ENCODE measurements around the gene PPP1R16B. TPM values are rescaled to one million over a fixed set of nuclear protein-coding genes. Genes with fewer than 3 reads are reported as not detected.

Gene PPP1R16B
- total RNA-seq, 1 donor from 2014 or later = 5.3 TPM

GRCh38 chr20:38897267-38897666, 91.8 kb downstream of the PPP1R16B start:
- peaks cover 3% of the 10 kb centered on the region for H3K27me3 Mint-ChIP-seq (ENCODE audit: unreplicated experiment)

GRCh38 chr20:38900606-38901005, 95.1 kb downstream of the PPP1R16B start:
- peak overlapping the region; percentile 17 for H3K27ac Mint-ChIP-seq (ENCODE audit: unreplicated experiment)
- H3K4me1 Mint-ChIP-seq (ENCODE audit: low read depth, unreplicated experiment) = peaks cover 13% of the 10 kb centered on the region
- peaks cover 6% of the 10 kb centered on the region for H3K36me3 Mint-ChIP-seq (ENCODE audit: unreplicated experiment)

More at GRCh38 chr20:38897267-38897666, 91.8 kb downstream of the PPP1R16B start:
- Mint-ChIP-seq H3K4me3 (ENCODE audit: unreplicated experiment) (no peak overlapping the region), H3K27ac (ENCODE audit: unreplicated experiment) (no peak overlapping the region), H3K36me3 (ENCODE audit: unreplicated experiment) (no peaks in the 10 kb centered on the region), H3K4me1 (ENCODE audit: low read depth, unreplicated experiment) (peaks cover 26% of the 10 kb centered on the region), H3K9me3 (ENCODE audit: unreplicated experiment) (peaks cover 10% of the 10 kb centered on the region)
- DNase-seq = no peak
- no peak for TF ChIP-seq CTCF (IDR thresholded peaks at IDR 0.05; ENCODE audit: partially characterized antibody, unreplicated experiment)

GRCh38 chr20:38902601-38903000, 97.1 kb downstream of the PPP1R16B start:
- no peak for TF ChIP-seq CTCF (IDR thresholded peaks at IDR 0.05; ENCODE audit: partially characterized antibody, unreplicated experiment)
- H3K4me1 Mint-ChIP-seq (ENCODE audit: low read depth, unreplicated experiment) = peaks cover 13% of the 10 kb centered on the region
- H3K36me3 Mint-ChIP-seq (ENCODE audit: unreplicated experiment) = peaks cover 6% of the 10 kb centered on the region
- H3K9me3 Mint-ChIP-seq (ENCODE audit: unreplicated experiment) = peaks cover 9% of the 10 kb centered on the region
- no peak for DNase-seq
- H3K4me3 Mint-ChIP-seq (ENCODE audit: unreplicated experiment) = no peak overlapping the region
- no peak overlapping the region for H3K27ac Mint-ChIP-seq (ENCODE audit: unreplicated experiment)
- peaks cover 3% of the 10 kb centered on the region for H3K27me3 Mint-ChIP-seq (ENCODE audit: unreplicated experiment)

More at GRCh38 chr20:38900606-38901005, 95.1 kb downstream of the PPP1R16B start:
- Mint-ChIP-seq H3K27me3 (ENCODE audit: unreplicated experiment) (peaks cover 3% of the 10 kb centered on the region), H3K4me3 (ENCODE audit: unreplicated experiment) (no peak overlapping the region), H3K9me3 (ENCODE audit: unreplicated experiment) (peaks cover 9% of the 10 kb centered on the region)
- DNase-seq = no peak
- TF ChIP-seq CTCF (IDR thresholded peaks at IDR 0.05; ENCODE audit: partially characterized antibody, unreplicated experiment) = no peak

GRCh38 chr20:38903335-38903734, 97.8 kb downstream of the PPP1R16B start:
- peaks cover 6% of the 10 kb centered on the region for H3K36me3 Mint-ChIP-seq (ENCODE audit: unreplicated experiment)
- peaks cover 3% of the 10 kb centered on the region for H3K27me3 Mint-ChIP-seq (ENCODE audit: unreplicated experiment)
- no peak overlapping the region for H3K27ac Mint-ChIP-seq (ENCODE audit: unreplicated experiment)
- no peak for DNase-seq
- peaks cover 9% of the 10 kb centered on the region for H3K9me3 Mint-ChIP-seq (ENCODE audit: unreplicated experiment)
- H3K4me3 Mint-ChIP-seq (ENCODE audit: unreplicated experiment) = no peak overlapping the region
- peaks cover 13% of the 10 kb centered on the region for H3K4me1 Mint-ChIP-seq (ENCODE audit: low read depth, unreplicated experiment)
- no peak for TF ChIP-seq CTCF (IDR thresholded peaks at IDR 0.05; ENCODE audit: partially characterized antibody, unreplicated experiment)

GRCh38 chr20:38905375-38905774, 99.9 kb downstream of the PPP1R16B start:
- TF ChIP-seq CTCF (IDR thresholded peaks at IDR 0.05; ENCODE audit: partially characterized antibody, unreplicated experiment) = no peak
- H3K27ac Mint-ChIP-seq (ENCODE audit: unreplicated experiment) = no peak overlapping the region
- peaks cover 9% of the 10 kb centered on the region for H3K4me1 Mint-ChIP-seq (ENCODE audit: low read depth, unreplicated experiment)
- H3K9me3 Mint-ChIP-seq (ENCODE audit: unreplicated experiment) = peaks cover 7% of the 10 kb centered on the region
- H3K27me3 Mint-ChIP-seq (ENCODE audit: unreplicated experiment) = peaks cover 3% of the 10 kb centered on the region
- peaks cover 11% of the 10 kb centered on the region for H3K36me3 Mint-ChIP-seq (ENCODE audit: unreplicated experiment)
- H3K4me3 Mint-ChIP-seq (ENCODE audit: unreplicated experiment) = no peak overlapping the region
- DNase-seq = no peak
